GM21825 (cell line): ENCODE data around the gene CCDC57.
"Not testable (repeated sequence)": the region's sequence is repeated elsewhere in the genome, so short reads cannot be mapped to it uniquely, and the experiment has no call there.

ENCODE experiments used
- ATAC-seq: cut with Tn5 transposase; IDR thresholded peaks from one replicate; pipeline ENCODE4 v1.9.1; 2021; ENCODE audit warnings: mild to moderate bottlenecking, moderate library complexity; ENCODE audit not compliant: unreplicated experiment

Gene CCDC57

GRCh38 chr17:82204831-82205719 lies 7.6 kb downstream of the CCDC57 start:
- no peak for ATAC-seq

GRCh38 chr17:82203920-82204319 lies 8.7 kb downstream of the CCDC57 start:
- no peak for ATAC-seq

- ATAC-seq, result no peak
Observed at GRCh38 chr17:82202981-82203380, 9.7 kb downstream of the CCDC57 start.

GRCh38 chr17:82201498-82201910 lies 11.1 kb downstream of the CCDC57 start:
- no peak for ATAC-seq

GRCh38 chr17:82200743-82201497 lies 11.7 kb downstream of the CCDC57 start:
- no peak for ATAC-seq

DNA sequence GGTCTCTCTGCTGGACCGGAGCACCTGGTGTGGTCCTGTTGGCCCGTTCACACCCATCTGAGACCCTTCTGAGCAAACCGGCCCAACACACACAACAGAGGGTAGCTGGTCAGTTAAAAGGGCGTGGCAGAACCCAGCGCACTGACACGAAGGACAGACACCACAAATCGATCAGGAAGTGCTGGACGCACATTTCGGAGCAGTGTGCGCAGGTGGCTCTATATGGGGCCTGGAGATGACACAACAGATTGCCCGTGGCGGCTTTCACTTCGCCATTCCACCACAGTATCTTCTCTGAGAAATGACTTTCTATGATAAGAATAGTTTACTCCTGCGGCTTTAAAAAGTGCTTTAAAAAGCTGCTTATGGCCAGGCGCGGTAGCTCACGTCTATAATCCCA lies 12.5 kb downstream of the CCDC57 start:
- ATAC-seq, result no peak

DNA sequence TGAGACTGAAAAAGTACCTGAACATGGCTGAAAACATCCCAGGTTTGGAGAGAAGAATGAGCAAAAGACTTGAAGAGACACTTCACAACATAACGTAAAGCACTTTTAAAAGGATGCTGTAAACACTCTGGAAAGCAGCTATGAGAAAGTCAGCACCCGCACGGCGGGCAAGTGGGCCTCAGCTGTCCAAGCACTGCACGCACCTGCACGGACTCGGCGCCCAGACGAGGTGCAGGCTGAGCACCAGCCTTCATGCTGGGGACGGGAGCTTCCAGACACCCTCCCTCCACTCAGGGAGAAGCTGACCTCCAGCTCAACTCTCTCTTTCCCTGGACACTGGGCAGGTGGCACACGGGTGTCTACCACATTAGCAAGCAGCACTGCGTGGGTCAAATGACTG lies 13.1 kb downstream of the CCDC57 start:
- ATAC-seq, result no peak

GRCh38 chr17:82198092-82198491 lies 14.6 kb downstream of the CCDC57 start:
- ATAC-seq, result no peak

DNA sequence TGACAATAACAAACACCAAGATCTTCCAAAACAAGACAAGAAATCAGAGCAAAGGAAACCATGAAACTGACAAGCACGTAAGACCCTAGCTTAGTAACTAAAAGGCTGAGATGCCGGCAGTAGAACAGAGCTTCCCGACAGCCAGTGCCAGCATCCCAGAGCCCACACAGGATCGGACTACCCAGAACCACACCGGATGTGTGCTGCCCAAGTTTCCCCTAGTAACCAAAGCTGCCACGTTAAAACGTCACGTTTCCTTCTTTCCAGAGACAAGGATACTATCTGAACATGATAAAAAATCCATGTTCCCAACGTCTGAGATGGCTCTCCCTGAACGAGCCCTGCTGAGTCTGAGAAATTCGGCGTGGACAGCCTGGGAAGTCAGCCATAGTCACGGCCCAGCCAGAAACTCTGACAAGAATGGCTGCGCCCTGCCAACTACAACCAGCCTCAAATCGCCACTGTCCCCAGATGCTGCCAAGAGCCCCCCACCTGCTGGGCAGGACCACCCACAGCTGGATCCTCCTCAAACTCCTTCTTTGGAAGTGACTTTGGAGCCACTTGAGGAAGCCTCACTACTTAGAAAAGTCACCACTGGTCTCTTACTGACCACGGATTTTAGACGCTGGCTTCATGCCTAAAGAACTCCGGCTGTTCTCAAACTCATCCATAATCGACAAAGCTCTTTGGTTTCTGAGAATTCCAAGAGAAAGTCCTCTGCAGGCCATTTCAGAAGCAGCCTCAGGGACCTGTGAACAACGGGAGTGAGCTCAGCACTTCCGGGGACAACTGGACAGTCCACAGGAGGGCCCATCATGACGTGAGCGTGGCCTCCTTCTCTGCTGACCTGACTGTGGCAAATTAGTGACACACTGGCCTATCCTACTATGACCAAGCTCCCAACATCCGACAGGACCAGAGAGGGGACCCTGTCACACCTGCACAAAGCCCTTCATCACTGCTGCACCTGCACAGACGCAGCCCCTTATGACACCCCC lies 16.7 kb downstream of the CCDC57 start:
- ATAC-seq, result no peak

DNA sequence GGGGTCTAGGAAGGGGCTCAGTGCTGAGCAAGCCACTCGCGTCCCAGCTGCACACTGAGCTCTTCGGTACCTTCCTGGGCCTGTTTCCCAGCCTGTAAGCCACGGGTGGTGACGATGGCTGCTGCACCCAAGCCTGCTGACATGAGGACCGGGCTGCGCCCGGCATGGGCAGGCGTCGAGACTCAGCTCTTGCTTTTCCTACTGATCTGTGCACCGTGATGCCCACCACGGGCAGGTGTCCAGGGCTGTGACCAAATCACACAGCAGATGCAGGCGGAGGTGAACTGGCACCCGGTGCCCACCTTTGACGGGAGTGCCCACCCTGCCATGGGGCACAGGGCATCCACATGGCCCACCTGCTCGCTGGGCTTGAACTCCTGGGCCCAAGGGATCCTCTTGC lies 17.9 kb downstream of the CCDC57 start:
- ATAC-seq, result no peak

GRCh38 chr17:82193520-82194220 lies 19.0 kb downstream of the CCDC57 start:
- ATAC-seq, result no peak

DNA sequence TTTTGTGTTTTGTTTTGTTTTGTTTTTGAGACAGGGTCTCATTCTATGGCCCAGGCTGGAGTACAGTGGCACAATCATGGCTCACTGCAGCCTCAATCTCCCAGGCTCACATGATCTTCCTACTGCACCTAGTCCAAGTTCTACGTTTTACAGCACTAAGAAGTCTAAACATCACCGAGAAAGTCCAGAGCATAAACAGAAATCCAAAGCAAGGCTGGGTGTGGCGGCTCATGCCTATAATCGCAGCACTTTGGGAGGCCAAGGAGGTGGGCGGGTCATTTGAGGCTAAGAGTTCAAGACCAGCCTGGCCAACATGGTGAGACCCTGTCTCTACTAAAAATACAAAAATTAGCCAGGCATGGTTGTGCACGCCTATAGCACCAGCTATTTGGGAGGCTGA lies 19.6 kb downstream of the CCDC57 start:
- ATAC-seq, result not testable (repeated sequence)

- no peak for ATAC-seq
Observed at GRCh38 chr17:82188001-82188961, 24.4 kb downstream of the CCDC57 start.

DNA sequence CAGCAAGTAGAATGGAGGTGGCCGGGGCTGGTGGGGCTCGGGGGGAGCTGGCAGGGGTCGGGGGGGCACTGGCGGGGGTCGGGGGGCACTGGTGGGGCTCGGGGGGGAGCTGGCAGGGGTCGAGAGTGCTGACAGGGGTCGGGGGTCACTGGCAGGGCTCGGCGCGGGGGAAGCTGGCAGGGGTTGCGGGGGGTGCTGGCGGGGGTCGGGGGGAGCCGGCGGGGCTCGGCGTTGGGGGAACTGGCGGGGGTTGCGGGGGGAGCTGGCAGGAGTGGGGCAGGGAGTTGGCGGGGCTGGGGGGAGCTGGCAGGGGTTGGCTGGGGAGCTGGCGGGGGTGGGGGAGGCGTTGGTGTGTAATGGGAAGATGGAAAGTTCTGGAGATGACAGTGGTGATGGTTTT lies 25.1 kb downstream of the CCDC57 start:
- ATAC-seq, result no peak

- ATAC-seq, result no peak
Observed at GRCh38 chr17:82186221-82186620, 26.4 kb downstream of the CCDC57 start.

- ATAC-seq, result no peak
Observed at GRCh38 chr17:82184761-82185160, 27.9 kb downstream of the CCDC57 start.

DNA sequence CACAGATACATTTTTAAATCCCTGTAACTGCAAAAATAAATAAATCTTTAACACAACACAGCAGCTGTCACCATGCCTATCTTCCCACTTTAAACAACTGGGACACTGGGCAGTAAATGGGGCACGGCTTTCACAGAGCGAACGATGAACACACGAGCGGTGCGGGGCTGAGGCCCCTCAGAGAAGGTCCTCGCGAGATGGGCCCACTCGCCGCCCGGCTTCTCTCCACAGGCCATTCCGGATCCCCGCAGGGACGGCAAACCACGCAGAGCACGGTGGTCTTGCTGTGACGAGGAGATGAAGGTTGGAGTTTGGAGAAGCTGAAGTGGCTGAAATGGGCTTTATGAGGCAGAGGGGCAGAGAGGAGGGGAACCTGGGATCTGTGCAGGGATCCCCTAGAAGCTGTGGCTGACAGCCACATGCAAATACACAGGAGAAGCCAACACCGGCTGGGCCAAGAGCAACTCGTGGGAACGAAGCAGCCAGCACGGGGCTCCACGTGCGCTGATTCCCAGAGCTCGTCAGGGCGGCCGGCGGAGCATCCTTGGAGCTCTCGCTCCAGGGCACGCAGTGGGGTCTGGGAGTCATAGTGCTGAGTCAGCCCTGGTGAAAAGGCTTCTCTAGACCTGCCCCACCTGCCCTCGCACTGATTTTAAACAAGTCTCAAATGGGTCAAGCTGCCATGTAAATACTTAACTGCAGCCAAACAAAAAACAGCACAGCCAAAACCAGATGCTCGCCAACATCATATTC lies 31.7 kb downstream of the CCDC57 start:
- ATAC-seq, result no peak

DNA sequence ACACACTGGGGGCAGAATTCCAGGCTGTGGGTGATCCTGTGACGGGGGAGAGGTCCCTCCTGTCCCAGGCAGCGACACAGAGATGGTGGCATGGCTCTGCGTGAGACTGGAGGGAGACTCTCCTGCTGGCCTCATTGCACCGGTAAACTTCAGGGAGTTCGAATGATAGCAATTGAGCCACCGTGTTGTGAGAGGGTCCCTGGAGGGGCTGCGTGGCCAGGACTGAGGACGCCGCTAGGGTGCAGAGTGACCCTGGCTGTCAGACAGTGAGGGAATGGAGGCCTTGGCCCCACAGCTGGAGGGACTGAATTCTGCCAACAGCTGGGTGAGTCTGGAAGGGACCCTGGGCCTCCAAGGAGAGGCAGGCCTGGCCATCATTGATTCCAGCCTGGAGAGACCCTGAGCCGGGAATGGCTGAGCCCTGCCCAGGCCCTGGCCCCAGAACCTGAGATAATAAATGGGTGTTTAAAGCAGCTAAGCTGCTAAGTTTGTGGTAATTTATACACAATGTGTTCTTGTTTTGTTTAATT lies 32.6 kb downstream of the CCDC57 start:
- ATAC-seq, result no peak
